GM19238 (cell line): ENCODE results near the gene CDC34.

ENCODE experiments used
- DNase-seq: peaks from one replicate; pipeline ENCODE4 v3.0.0; 2011; ENCODE audit warnings: low spot score; ENCODE audit not compliant: insufficient read length

The CDC34 gene

DNA sequence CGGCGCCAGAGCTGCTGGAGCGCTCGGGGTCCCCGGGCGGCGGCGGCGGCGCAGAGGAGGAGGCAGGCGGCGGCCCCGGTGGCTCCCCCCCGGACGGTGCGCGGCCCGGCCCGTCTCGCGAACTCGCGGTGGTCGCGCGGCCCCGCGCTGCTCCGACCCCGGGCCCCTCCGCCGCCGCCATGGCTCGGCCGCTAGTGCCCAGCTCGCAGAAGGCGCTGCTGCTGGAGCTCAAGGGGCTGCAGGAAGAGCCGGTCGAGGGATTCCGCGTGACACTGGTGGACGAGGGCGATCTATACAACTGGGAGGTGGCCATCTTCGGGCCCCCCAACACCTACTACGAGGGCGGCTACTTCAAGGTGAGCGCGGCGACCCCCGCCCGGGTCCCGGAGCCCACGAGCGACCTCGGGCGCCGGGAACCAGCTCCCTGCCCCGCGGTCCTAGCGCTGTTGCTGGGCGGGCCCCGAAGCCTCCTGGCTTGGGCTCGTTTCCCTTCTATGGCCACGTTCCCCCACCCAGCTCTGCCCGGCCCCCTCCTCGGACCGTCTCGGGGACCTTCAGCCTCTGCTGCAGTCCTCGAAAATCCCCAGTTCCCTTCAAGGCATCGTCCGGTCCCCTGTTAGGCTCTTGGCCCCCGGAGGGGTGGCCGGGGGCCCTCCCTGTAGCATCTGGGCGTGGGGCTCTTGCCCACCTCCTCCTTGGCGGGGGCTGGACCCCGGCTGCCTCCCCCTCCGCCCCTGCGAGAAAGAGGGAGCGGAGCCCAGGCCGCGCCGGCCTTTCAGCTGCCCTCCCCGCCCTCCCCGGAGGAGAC is at the start of gene CDC34:
Gene CDC34 (plus strand): TSS at position 8 of the 808 bp plus-strand sequence. CDS start 172 bp downstream, at position 180.
- peak; percentile 65 for DNase-seq

DNA sequence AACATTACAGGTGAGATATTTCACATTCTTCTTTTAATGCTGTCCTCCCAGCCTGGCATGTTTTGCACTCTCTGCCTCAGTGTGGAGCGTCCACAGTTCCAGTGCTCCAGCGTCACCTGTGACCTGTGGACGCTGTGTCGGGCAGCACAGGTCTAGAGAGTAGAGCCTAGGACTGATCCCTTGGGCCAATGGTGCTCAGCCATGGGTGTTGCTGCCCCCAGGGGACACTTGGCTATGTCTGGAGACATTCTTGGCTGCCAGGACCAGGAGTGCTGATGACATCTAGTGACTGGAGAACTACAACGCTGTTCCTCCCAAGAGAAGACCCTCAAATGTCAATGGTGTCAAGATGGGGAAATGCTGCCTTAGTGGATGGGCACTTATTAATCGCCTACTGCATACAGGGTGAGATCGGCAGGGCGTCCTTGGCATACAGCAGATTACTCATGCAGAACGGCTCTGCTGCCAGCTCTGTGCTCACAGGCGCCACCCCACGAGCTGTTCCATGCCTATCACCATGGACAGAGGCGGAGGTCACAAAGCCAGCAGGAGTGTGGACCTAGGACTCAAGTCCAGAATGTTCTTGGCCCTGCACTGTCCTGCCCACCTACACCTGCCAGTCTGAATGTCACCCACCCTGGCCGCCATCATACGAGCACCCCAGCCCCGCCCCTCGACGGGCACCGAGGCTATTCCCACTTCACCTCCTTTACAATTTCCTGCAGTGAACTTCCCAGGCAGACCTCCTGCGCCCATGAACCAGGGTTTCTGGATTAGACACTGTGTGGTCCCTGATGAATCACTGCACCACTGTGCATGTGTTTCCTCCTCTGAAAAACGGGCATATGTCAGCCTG is 49.1 kb upstream of the CDC34 start:
- no peak for DNase-seq

GRCh38 chr19:483332-484072 is 48.1 kb upstream of the CDC34 start:
- DNase-seq = no peak

DNA sequence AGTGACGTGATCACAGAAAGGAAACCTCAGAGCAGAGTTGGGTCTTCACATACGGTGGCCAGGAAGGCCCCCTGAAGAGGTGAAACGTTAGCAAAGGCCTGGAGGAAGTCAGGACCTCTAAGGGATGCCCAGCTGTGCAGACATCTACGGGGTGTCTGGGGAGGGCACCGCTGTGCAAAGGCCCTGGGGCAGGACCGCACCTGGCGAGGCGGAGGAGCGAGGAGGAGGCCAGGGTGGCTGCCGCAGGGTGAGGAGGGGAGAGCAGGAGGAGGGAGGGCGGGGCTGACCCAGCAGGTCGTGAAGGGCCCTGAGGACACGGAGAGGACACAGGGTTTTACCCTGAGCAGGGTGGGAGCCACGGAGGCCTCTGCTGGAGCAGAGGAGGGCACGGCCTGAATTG is 47.1 kb upstream of the CDC34 start:
- DNase-seq = no peak

GRCh38 chr19:485077-485476 is 46.5 kb upstream of the CDC34 start:
- DNase-seq = no peak

DNA sequence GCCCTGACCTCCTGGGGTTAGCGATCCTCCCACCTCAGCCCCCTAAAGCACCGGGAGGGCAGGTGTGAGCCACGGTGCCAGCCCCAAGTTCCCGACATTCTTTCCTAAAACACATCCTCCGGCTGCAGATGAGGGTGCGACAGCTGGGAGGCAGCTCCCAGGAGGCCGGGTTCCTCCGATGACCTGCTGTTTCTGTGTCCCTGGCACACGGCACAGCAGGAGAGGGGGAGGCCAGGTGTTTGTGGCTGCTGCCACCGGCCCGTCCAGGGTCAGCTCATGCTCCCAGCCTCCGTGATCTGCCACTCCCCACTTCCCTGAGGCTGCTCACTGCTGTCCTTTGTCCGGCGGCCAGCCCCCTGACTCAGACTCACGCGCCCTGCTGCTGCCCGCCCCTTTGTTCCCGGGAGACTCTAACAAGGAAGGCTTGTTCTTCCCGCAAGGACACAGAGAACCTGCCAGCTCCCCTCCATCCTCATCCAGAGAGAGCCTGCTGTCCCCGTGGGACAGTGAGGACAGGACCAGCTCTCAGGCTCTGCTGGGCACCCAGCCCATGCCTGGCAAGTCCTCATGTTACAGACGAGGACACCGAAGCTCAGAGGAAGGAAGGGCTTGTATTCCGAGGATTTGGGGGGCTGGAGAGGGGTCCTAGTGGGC is 45.9 kb upstream of the CDC34 start:
- DNase-seq = no peak

GRCh38 chr19:488505-489417 is 42.8 kb upstream of the CDC34 start:
- DNase-seq = peak; percentile 97

- DNase-seq = no peak
Measured at GRCh38 chr19:489418-490196, 42.0 kb upstream of the CDC34 start.

- DNase-seq = no peak
Measured at GRCh38 chr19:491146-491741, 40.3 kb upstream of the CDC34 start.

DNA sequence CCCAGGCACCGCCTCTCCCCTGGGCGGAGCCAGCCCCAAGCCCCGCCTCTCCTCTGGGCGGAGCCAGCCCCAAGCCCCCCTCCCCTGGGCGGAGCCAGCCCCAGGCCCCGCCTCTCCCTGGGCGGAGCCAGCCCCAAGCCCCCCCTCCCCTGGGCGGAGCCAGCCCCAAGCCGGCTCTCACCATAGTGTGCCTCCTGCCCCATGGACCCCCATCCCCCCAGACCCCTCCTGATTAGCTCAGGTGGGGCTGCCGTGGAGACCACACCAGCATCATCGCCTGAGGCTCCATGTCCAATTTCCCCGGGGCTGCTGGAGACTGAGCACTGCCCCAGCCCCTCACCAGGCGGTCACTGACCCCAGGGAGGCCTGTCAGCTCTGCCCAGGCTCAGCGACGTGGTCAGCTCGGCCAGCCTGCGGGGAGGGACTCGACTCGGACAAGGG is 39.4 kb upstream of the CDC34 start:
- no peak for DNase-seq

GRCh38 chr19:493391-494170 is 38.0 kb upstream of the CDC34 start:
- no peak for DNase-seq

DNA sequence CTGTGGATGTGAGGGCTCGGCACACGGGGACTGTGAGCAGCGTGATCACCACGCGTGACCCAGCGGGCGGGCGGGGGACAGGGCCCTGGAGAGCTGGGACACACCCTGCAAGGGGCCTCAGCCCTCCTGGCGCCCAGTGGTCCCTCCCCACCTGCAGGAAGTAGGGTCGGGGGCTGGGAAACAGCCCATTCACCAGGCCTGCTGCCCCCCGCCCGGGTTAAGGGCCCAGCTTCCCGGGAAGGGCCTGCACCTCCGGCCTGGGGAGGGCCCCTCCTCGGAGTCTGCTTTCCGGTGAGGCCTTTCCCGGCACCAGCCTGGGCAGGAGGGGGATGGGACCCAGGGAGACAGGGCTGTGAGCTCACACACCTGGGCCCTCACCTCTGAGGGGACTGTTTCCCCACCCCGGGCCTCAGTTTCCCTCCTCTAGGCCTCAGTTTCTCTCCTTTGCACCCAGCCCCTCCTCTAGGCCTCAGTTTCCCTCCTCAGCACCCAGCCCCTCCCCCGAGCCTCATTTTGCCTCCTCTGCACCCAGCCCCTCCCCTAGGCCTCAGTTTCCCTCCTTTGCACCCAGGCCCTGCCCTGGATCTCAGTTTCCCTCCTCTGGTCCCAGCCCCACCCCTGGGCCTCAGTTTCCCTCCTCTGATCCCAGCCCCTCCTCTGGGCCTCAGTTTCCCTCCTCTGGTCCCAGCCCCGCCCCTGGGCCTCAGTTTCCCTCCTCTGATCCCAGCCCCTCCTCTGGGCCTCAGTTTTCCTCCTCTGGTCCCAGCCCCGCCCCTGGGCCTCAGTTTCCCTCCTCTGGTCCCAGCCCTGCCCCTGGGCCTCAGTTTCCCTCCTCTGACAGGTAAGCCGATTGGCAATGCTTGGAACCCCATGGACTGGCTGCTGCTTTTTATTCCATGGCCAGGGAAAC is 37.1 kb upstream of the CDC34 start:
- no peak for DNase-seq

GRCh38 chr19:495081-495401 is 36.5 kb upstream of the CDC34 start:
- DNase-seq = no peak

DNA sequence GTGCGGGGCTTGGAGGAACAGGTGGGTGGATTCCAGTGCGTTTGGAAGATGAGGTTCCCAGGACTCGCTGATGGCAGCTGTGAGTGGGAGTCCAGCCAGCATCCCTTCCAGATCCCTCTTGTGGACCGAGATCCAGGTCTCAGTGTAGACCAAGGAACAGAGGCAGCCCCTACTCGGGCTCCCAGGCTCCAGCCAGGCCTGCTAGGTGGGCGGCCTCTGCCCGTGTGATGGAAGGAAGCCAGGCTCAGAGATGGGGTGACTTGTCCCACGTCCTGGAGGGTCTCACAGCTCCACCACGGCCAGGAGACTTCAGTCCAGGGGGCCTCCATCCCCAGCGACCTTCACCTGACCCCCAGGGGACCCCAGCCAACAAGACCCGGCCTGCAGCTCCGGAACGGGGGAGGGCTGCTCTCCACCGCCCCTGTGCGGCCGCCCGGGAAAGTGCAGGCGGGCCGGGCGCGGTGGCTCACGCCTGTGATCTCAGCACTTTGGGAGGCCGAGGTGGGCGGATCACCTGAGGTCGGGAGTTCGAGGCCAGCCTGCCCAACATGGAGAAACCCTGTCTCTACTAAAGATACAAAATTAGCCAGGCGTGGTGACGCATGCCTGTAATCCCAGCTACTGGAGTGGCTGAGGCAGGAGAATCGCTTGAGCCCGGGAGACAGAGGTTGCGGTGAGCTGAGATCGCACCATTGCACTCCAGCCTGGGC is 36.0 kb upstream of the CDC34 start:
- DNase-seq = no peak

GRCh38 chr19:496112-496665 is 35.4 kb upstream of the CDC34 start, which contains the start of gene MADCAM1:
TSS of gene MADCAM1 (plus strand) at chr19:496486. CDS start at chr19:496500, 14 bp downstream.
- DNase-seq = no peak

DNA sequence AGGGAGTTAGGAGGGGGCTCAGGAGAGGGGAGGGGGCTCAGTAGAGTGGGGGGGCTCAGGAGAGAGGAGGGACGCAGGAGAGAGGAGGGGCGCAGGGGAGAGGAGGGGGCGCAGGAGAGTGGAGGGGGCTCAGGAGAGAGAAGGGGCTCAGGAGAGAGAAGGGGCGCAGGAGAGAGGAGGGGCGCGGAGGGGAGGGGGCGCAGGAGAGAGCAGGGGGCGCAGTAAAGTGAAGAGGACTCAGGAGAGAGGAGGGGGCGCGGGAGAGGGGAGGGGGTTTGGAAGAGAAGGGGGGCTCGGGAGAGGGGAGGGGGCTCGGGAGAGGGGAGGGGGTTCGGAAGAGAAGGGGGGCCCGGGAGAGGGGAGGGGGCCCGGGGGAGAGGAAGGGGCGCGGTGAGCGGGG is 34.6 kb upstream of the CDC34 start:
- no peak for DNase-seq
